Hematopoietic multipotent progenitor cell treated with erythropoietin and hydrocortisone succinate and interleukin-3 and kit ligand, for 4 days (in vitro differentiated cells): Measurements from ENCODE around the gene CHRNB2.
"Not testable (repeated sequence)": the region's sequence is repeated elsewhere in the genome, so short reads cannot be mapped to it uniquely, and the experiment has no call there.

Source experiments
- DNase-seq: peaks from one replicate; pipeline ENCODE4 v3.0.0-alpha.2; 2015

CHRNB2 gene

GRCh38 chr1:154567386-154568156 lies at the start of gene CHRNB2:
TSS of gene CHRNB2 (plus strand) at chr1:154567778. CDS start at chr1:154568045, 267 bp downstream.
- peak; percentile 79 for DNase-seq

GRCh38 chr1:154519591-154519991 lies 48.0 kb upstream of the CHRNB2 start:
- DNase-seq, result peak; percentile 40

GRCh38 chr1:154520333-154520732 lies 47.2 kb upstream of the CHRNB2 start:
- peak; percentile 49 for DNase-seq

- DNase-seq, result no peak
These were observed 45.9 kb upstream of the CHRNB2 start for GRCh38 chr1:154521695-154522094.

- no peak for DNase-seq
These were observed 42.7 kb upstream of the CHRNB2 start for GRCh38 chr1:154524881-154525280.

- no peak for DNase-seq
These were observed 40.4 kb upstream of the CHRNB2 start for GRCh38 chr1:154527192-154527591.

- no peak for DNase-seq
These were observed 38.3 kb upstream of the CHRNB2 start for GRCh38 chr1:154529308-154529707.

- not testable (repeated sequence) for DNase-seq
These were observed 35.6 kb upstream of the CHRNB2 start for GRCh38 chr1:154531950-154532349.

GRCh38 chr1:154533952-154534844 lies 33.4 kb upstream of the CHRNB2 start:
- no peak for DNase-seq

- DNase-seq, result no peak
These were observed 31.0 kb upstream of the CHRNB2 start for GRCh38 chr1:154536570-154536969.

- DNase-seq, result no peak
These were observed 27.8 kb upstream of the CHRNB2 start for GRCh38 chr1:154539486-154540483.

- DNase-seq, result no peak
These were observed 26.3 kb upstream of the CHRNB2 start for GRCh38 chr1:154541231-154541630.

- peak; percentile 85 for DNase-seq
These were observed 21.1 kb upstream of the CHRNB2 start for GRCh38 chr1:154546264-154547063.

GRCh38 chr1:154547105-154547732 lies 20.4 kb upstream of the CHRNB2 start:
- DNase-seq, result no peak

- DNase-seq, result peak; percentile 57
These were observed 19.6 kb upstream of the CHRNB2 start for GRCh38 chr1:154548028-154548427.

- no peak for DNase-seq
These were observed 18.3 kb upstream of the CHRNB2 start for GRCh38 chr1:154549202-154549770.

GRCh38 chr1:154550070-154550469 lies 17.5 kb upstream of the CHRNB2 start:
- no peak for DNase-seq

- no peak for DNase-seq
These were observed 16.9 kb upstream of the CHRNB2 start for GRCh38 chr1:154550657-154551056.

- no peak for DNase-seq
These were observed 16.1 kb upstream of the CHRNB2 start for GRCh38 chr1:154551474-154551873.

- no peak for DNase-seq
These were observed 15.5 kb upstream of the CHRNB2 start for GRCh38 chr1:154552036-154552435.
